ENCODE data around the gene PPP1R16B.

The PPP1R16B gene

DNA sequence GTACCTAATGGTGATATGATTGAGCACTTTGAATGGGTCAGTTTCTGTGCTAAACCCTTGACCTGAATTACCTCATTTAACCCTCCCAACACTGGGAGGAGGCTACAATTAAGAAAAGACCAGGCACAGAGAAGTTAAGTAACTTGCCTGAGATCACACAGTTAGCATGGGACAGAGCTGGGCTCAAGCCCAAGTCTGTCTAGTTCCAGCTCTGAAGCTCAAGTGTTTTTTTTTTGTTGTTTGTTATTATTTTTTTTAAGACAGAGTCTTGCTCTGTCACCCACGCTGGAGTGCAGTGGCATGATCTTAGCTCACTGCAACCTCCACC is 124.7 kb downstream of the PPP1R16B start:
- Histone ChIP-seq H3K4me2 (ENCODE audit: insufficient read depth, low read length, poor library complexity, severe bottlenecking) (no peak overlapping the region), H3K79me1 (ENCODE audit: low read depth, low read length) (peaks cover 18% of the 10 kb centered on the region), H3K9ac (ENCODE audit: low read depth, low read length, poor library complexity) (no peak overlapping the region), H2AK5ac (ENCODE audit: low read depth, low read length) (no peak overlapping the region), H2AFZ (ENCODE audit: low read length) (no peak overlapping the region), H3K27ac (replicated peaks; ENCODE audit: low read length) (no peak overlapping the region), H2BK120ac (ENCODE audit: low read depth, low read length) (no peak overlapping the region), H2BK15ac (ENCODE audit: low read length) (no peak overlapping the region), H3K14ac (ENCODE audit: low read length) (no peak overlapping the region), H2BK5ac (ENCODE audit: low read length) (no peak overlapping the region), H3K4me1 (ENCODE audit: control insufficient read depth in 2 of 2, insufficient read depth in 1 of 2, low read depth in 1 of 2, low read length in 2 of 2) (peaks cover 5 to 19% of the 10 kb centered on the region in 2 donors), H3K36me3 (replicated peaks in 1 of 2; ENCODE audit: control insufficient read depth in 2 of 2, insufficient read depth in 2 of 2, low read length in 2 of 2) (peaks cover 8 to 56% of the 10 kb centered on the region in 2 donors), H3K4ac (ENCODE audit: low read length) (no peak overlapping the region), H3K9me3 (replicated peaks in 1 of 2; ENCODE audit: control insufficient read depth in 2 of 2, insufficient read depth in 1 of 2, low read depth in 1 of 2, low read length in 2 of 2) (no peaks in the 10 kb centered on the region), H4K91ac (ENCODE audit: low read depth, low read length, poor library complexity) (no peak overlapping the region), H3K27me3 (ENCODE audit: control insufficient read depth in 3 of 3, insufficient read depth in 3 of 3, low read depth in 1 of 3, low read length in 3 of 3) (no peaks in the 10 kb centered on the region), H3K23ac (ENCODE audit: low read depth, low read length, poor library complexity) (no peak overlapping the region), H3K18ac (ENCODE audit: low read length) (no peak overlapping the region), H3K4me3 (ENCODE audit: low read length in 2 of 2) (no peak overlapping the region), H2BK12ac (ENCODE audit: low read length) (no peak overlapping the region), H4K8ac (ENCODE audit: low read depth, low read length) (no peak overlapping the region)
- DNase-seq (ENCODE audit: low spot score): no peak
- WGBS, 2 donors (ENCODE audit: extremely low coverage in 2 of 2, insufficient read length in 2 of 2, insufficient replicate concordance in 1 of 2): no CpG with 5 or more reads among the region's 1 CpG

- no peak overlapping the region for H3K23ac ChIP-seq (ENCODE audit: low read depth, low read length, poor library complexity)
- peaks cover 14 to 73% of the 10 kb centered on the region in 2 donors for H3K36me3 ChIP-seq (replicated peaks in 1 of 2; ENCODE audit: control insufficient read depth in 2 of 2, insufficient read depth in 2 of 2, low read length in 2 of 2)
- no peak overlapping the region for H3K4me2 ChIP-seq (ENCODE audit: insufficient read depth, low read length, poor library complexity, severe bottlenecking)
- H2AFZ ChIP-seq (ENCODE audit: low read length): no peak overlapping the region
- H3K18ac ChIP-seq (ENCODE audit: low read length): no peak overlapping the region
- no peak overlapping the region for H3K4ac ChIP-seq (ENCODE audit: low read length)
- H2BK15ac ChIP-seq (ENCODE audit: low read length): no peak overlapping the region
- H2BK120ac ChIP-seq (ENCODE audit: low read depth, low read length): no peak overlapping the region
- no peak overlapping the region for H2AK5ac ChIP-seq (ENCODE audit: low read depth, low read length)
- H3K4me3 ChIP-seq (ENCODE audit: low read length in 2 of 2): no peak overlapping the region
- no peak overlapping the region for H2BK5ac ChIP-seq (ENCODE audit: low read length)
- no peak overlapping the region for H3K9ac ChIP-seq (ENCODE audit: low read depth, low read length, poor library complexity)
- H3K14ac ChIP-seq (ENCODE audit: low read length): no peak overlapping the region
- H3K79me1 ChIP-seq (ENCODE audit: low read depth, low read length): peaks cover 17% of the 10 kb centered on the region
- H3K27ac ChIP-seq (replicated peaks; ENCODE audit: low read length): no peak overlapping the region
- H2BK12ac ChIP-seq (ENCODE audit: low read length): no peak overlapping the region
- no peaks in the 10 kb centered on the region for H3K27me3 ChIP-seq (ENCODE audit: control insufficient read depth in 3 of 3, insufficient read depth in 3 of 3, low read depth in 1 of 3, low read length in 3 of 3)
- no peak for DNase-seq (ENCODE audit: low spot score)
- H4K91ac ChIP-seq (ENCODE audit: low read depth, low read length, poor library complexity): no peak overlapping the region
- H4K8ac ChIP-seq (ENCODE audit: low read depth, low read length): no peak overlapping the region
- peaks cover 5 to 25% of the 10 kb centered on the region in 2 donors for H3K4me1 ChIP-seq (ENCODE audit: control insufficient read depth in 2 of 2, insufficient read depth in 1 of 2, low read depth in 1 of 2, low read length in 2 of 2)
- H3K9me3 ChIP-seq (replicated peaks in 1 of 2; ENCODE audit: control insufficient read depth in 2 of 2, insufficient read depth in 1 of 2, low read depth in 1 of 2, low read length in 2 of 2): no peaks in the 10 kb centered on the region
- WGBS, 2 donors (ENCODE audit: extremely low coverage in 2 of 2, insufficient read length in 2 of 2, insufficient replicate concordance in 1 of 2): no CpG with 5 or more reads among the region's 4 CpGs
Measured at GRCh38 chr20:38931984-38932383, 126.5 kb downstream of the PPP1R16B start.

DNA sequence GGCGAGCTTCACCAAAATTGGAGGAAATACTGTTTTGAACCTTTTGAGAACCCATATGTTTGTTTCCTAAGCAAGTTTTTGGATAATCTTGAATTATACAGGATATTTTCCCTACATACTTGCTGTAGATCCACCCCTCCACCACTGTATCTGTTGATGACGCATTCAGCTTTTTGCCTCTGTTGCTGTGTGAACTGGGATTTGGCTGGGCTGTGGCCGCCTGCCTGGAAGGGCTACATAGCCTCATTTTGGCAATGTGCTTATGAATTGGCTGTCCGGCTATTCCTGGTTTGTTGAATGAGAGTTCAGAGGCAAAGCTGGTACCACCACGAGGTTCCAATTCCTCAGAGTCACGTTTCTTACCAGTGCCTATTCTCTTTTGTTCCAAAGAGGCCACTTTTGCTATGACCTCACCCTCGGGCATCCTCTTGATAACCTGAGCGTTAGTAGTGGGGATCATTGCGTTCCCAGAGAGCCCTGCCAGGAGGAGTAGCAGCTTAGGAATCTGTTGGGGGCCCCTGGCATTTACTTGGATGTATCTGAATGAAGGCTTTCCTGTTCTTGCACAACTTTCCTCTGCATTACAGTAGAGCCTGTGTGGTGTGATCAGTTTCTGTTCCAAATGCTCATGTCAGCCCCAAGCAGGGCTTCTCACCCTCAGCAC is 127.1 kb downstream of the PPP1R16B start:
- Histone ChIP-seq H4K91ac (ENCODE audit: low read depth, low read length, poor library complexity) (no peak overlapping the region), H2BK120ac (ENCODE audit: low read depth, low read length) (no peak overlapping the region), H2AK5ac (ENCODE audit: low read depth, low read length) (no peak overlapping the region), H3K4ac (ENCODE audit: low read length) (no peak overlapping the region), H3K23ac (ENCODE audit: low read depth, low read length, poor library complexity) (no peak overlapping the region), H3K9me3 (replicated peaks in 1 of 2; ENCODE audit: control insufficient read depth in 2 of 2, insufficient read depth in 1 of 2, low read depth in 1 of 2, low read length in 2 of 2) (no peaks in the 10 kb centered on the region), H2BK5ac (ENCODE audit: low read length) (no peak overlapping the region), H2BK15ac (ENCODE audit: low read length) (no peak overlapping the region), H3K14ac (ENCODE audit: low read length) (no peak overlapping the region), H2BK12ac (ENCODE audit: low read length) (no peak overlapping the region), H2AFZ (ENCODE audit: low read length) (no peak overlapping the region), H3K9ac (ENCODE audit: low read depth, low read length, poor library complexity) (no peak overlapping the region), H3K27me3 (ENCODE audit: control insufficient read depth in 3 of 3, insufficient read depth in 3 of 3, low read depth in 1 of 3, low read length in 3 of 3) (no peaks in the 10 kb centered on the region), H3K4me1 (ENCODE audit: control insufficient read depth in 2 of 2, insufficient read depth in 1 of 2, low read depth in 1 of 2, low read length in 2 of 2) (peaks cover 5 to 27% of the 10 kb centered on the region in 2 donors), H3K4me2 (ENCODE audit: insufficient read depth, low read length, poor library complexity, severe bottlenecking) (no peak overlapping the region), H3K79me1 (ENCODE audit: low read depth, low read length) (peaks cover 21% of the 10 kb centered on the region), H4K8ac (ENCODE audit: low read depth, low read length) (no peak overlapping the region), H3K4me3 (ENCODE audit: low read length in 2 of 2) (no peak overlapping the region), H3K18ac (ENCODE audit: low read length) (no peak overlapping the region), H3K27ac (replicated peaks; ENCODE audit: low read length) (no peak overlapping the region), H3K36me3 (replicated peaks in 1 of 2; ENCODE audit: control insufficient read depth in 2 of 2, insufficient read depth in 2 of 2, low read length in 2 of 2) (peaks cover 14 to 79% of the 10 kb centered on the region in 2 donors)
- no CpG with 5 or more reads among the region's 9 CpGs for WGBS, 2 donors (ENCODE audit: extremely low coverage in 2 of 2, insufficient read length in 2 of 2, insufficient replicate concordance in 1 of 2)
- DNase-seq (ENCODE audit: low spot score): no peak

DNA sequence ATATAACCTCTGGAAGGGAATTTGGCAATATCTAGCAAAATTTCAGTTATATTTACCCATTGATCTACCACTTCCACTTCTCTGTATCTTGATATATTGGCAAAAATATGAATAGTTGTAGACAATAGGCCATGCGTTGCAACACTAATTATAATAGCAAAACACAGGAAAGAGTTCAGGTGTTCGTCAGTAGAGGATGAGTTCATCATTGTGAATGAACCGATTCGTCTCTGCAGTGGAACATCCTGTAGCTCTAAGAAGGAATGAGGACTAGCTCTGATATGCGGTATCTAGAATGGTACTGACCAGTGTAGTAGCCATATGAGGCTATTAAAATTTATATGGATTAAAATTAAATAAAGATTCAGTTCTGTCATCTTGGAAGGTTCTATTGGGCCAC is 129.0 kb downstream of the PPP1R16B start:
- Histone ChIP-seq H3K4me1 (ENCODE audit: control insufficient read depth in 2 of 2, insufficient read depth in 1 of 2, low read depth in 1 of 2, low read length in 2 of 2) (peaks cover 0 to 19% of the 10 kb centered on the region in 2 donors), H3K27me3 (ENCODE audit: control insufficient read depth in 3 of 3, insufficient read depth in 3 of 3, low read depth in 1 of 3, low read length in 3 of 3) (no peaks in the 10 kb centered on the region), H3K4ac (ENCODE audit: low read length) (no peak overlapping the region), H3K9ac (ENCODE audit: low read depth, low read length, poor library complexity) (no peak overlapping the region), H4K8ac (ENCODE audit: low read depth, low read length) (no peak overlapping the region), H2BK12ac (ENCODE audit: low read length) (no peak overlapping the region), H3K4me2 (ENCODE audit: insufficient read depth, low read length, poor library complexity, severe bottlenecking) (no peak overlapping the region), H3K27ac (replicated peaks; ENCODE audit: low read length) (no peak overlapping the region), H3K36me3 (replicated peaks in 1 of 2; ENCODE audit: control insufficient read depth in 2 of 2, insufficient read depth in 2 of 2, low read length in 2 of 2) (peaks cover 15 to 81% of the 10 kb centered on the region in 2 donors), H3K18ac (ENCODE audit: low read length) (no peak overlapping the region), H2BK120ac (ENCODE audit: low read depth, low read length) (no peak overlapping the region), H3K9me3 (replicated peaks in 1 of 2; ENCODE audit: control insufficient read depth in 2 of 2, insufficient read depth in 1 of 2, low read depth in 1 of 2, low read length in 2 of 2) (no peaks in the 10 kb centered on the region), H2BK5ac (ENCODE audit: low read length) (no peak overlapping the region), H3K23ac (ENCODE audit: low read depth, low read length, poor library complexity) (no peak overlapping the region), H3K14ac (ENCODE audit: low read length) (no peak overlapping the region), H2AK5ac (ENCODE audit: low read depth, low read length) (no peak overlapping the region), H2BK15ac (ENCODE audit: low read length) (no peak overlapping the region), H4K91ac (ENCODE audit: low read depth, low read length, poor library complexity) (no peak overlapping the region), H3K4me3 (ENCODE audit: low read length in 2 of 2) (no peak overlapping the region), H2AFZ (ENCODE audit: low read length) (no peak overlapping the region), H3K79me1 (ENCODE audit: low read depth, low read length) (peaks cover 21% of the 10 kb centered on the region)
- WGBS, 2 donors (ENCODE audit: extremely low coverage in 2 of 2, insufficient read length in 2 of 2, insufficient replicate concordance in 1 of 2): no CpG with 5 or more reads among the region's 5 CpGs
- DNase-seq (ENCODE audit: low spot score): no peak

Data from neuronal stem cell (in vitro differentiated cells).